Measurements from ENCODE around the gene FAM24A. TPM values are rescaled to one million over a fixed set of nuclear protein-coding genes. Genes with fewer than 3 reads are reported as not detected.

FAM24A gene
- total RNA-seq, 1 experiment from 2014 or later = not detected

DNA sequence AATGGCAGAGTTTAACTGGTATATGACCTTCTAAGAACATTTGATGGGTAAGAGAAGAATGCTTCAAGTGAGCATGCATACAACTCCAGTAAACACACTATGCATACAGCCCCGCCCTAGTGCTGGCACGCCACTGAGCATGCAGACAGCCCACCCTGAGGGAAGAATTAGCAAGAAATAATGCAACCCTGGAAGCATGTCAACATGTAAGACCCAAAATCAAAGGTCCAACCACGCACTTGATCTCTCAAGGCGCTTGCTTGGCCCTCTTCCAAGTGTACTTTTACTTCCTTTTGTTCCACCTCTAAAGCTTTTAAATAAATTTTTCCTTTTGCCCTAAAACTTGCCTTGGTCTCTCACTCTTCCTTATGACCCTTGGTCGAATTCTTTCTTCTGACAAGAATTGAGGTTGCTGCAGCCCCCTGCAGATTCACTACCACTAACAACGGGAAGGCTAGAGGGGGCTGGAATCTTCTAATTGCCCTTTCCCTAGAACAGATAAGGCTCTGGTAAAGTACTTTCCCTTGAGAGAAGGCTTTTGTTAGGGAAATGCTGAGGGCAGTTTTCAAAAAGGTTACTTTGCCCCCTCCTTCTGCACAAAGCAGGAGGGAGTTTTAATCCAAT is 34.5 kb upstream of the FAM24A start:
- BruUV-seq (replicated peaks) = no TSS peak
- H3K79me2 ChIP-seq (ENCODE audit: low read depth) = peaks cover 42% of the 10 kb centered on the region
- intact Hi-C loops (cut with micrococcal nuclease; ENCODE audit: unreplicated experiment) = no loop called here

GRCh38 chr10:122876467-122876855 is 33.9 kb upstream of the FAM24A start:
- TF ChIP-seq, protein P1, sequence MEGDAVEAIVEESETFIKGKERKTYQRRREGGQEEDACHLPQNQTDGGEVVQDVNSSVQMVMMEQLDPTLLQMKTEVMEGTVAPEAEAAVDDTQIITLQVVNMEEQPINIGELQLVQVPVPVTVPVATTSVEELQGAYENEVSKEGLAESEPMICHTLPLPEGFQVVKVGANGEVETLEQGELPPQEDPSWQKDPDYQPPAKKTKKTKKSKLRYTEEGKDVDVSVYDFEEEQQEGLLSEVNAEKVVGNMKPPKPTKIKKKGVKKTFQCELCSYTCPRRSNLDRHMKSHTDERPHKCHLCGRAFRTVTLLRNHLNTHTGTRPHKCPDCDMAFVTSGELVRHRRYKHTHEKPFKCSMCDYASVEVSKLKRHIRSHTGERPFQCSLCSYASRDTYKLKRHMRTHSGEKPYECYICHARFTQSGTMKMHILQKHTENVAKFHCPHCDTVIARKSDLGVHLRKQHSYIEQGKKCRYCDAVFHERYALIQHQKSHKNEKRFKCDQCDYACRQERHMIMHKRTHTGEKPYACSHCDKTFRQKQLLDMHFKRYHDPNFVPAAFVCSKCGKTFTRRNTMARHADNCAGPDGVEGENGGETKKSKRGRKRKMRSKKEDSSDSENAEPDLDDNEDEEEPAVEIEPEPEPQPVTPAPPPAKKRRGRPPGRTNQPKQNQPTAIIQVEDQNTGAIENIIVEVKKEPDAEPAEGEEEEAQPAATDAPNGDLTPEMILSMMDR (conservative IDR thresholded peaks at IDR 0.05) = no peak
- no peak for TF ChIP-seq EZH2 (IDR thresholded peaks at IDR 0.05; ENCODE audit: low read depth)
- no peaks in the 10 kb centered on the region for H3K9me3 ChIP-seq (ENCODE audit: insufficient read depth, low read depth)
- no peak for DNase-seq
- peaks cover 16% of the 10 kb centered on the region; the same call in 1 of the 2 replicates for H3K4me1 ChIP-seq (replicated peaks; ENCODE audit: insufficient read depth)
- H3K4me2 ChIP-seq = no peak overlapping the region
- H3K36me3 ChIP-seq (ENCODE audit: low read depth) = no peaks in the 10 kb centered on the region
- no peak overlapping the region for H2AFZ ChIP-seq
- H3K27ac ChIP-seq = no peak overlapping the region
- peaks cover 10% of the 10 kb centered on the region; the same call in 1 of the 2 replicates for H3F3A ChIP-seq (ENCODE audit: insufficient read depth, low read depth)
- H4K20me1 ChIP-seq (ENCODE audit: insufficient read depth) = no peaks in the 10 kb centered on the region
- BruUV-seq (replicated peaks) = no TSS peak
- CTCF ChIA-PET = no interaction called here
- intact Hi-C loops (cut with micrococcal nuclease; ENCODE audit: unreplicated experiment) = no loop called here
- no peaks in the 10 kb centered on the region for H3K9me2 ChIP-seq (ENCODE audit: insufficient read depth)
- H3K4me3 ChIP-seq = no peak overlapping the region
- peaks cover 42% of the 10 kb centered on the region for H3K79me2 ChIP-seq (ENCODE audit: low read depth)
- H3K27me3 ChIP-seq (ENCODE audit: insufficient read depth, low read depth) = no peaks in the 10 kb centered on the region
- POLR2A ChIA-PET (ENCODE audit: unreplicated experiment) = no interaction called here

More for the DNA sequence above, 34.5 kb upstream of the FAM24A start:
- Histone ChIP-seq H3K4me3 (no peak overlapping the region), H3K36me3 (ENCODE audit: low read depth) (no peaks in the 10 kb centered on the region), H3K27ac (no peak overlapping the region), H3K27me3 (ENCODE audit: insufficient read depth, low read depth) (no peaks in the 10 kb centered on the region), H3K9me3 (ENCODE audit: insufficient read depth, low read depth) (no peaks in the 10 kb centered on the region), H4K20me1 (ENCODE audit: insufficient read depth) (no peaks in the 10 kb centered on the region), H3K4me2 (no peak overlapping the region), H3K9me2 (ENCODE audit: insufficient read depth) (no peaks in the 10 kb centered on the region), H2AFZ (no peak overlapping the region), H3F3A (ENCODE audit: insufficient read depth, low read depth) (peaks cover 10% of the 10 kb centered on the region; the same call in 1 of the 2 replicates), H3K4me1 (replicated peaks; ENCODE audit: insufficient read depth) (peaks cover 16% of the 10 kb centered on the region; the same call in 1 of the 2 replicates)
- TF ChIP-seq EZH2 (IDR thresholded peaks at IDR 0.05; ENCODE audit: low read depth) = no peak
- TF ChIP-seq, protein P1 (conservative IDR thresholded peaks at IDR 0.05) = no peak
- CTCF ChIA-PET = no interaction called here
- no peak for DNase-seq
- POLR2A ChIA-PET (ENCODE audit: unreplicated experiment) = no interaction called here

- Histone ChIP-seq H3K9me2 (ENCODE audit: insufficient read depth) (no peaks in the 10 kb centered on the region), H3K4me2 (no peak overlapping the region), H3K4me1 (replicated peaks; ENCODE audit: insufficient read depth) (peaks cover 16% of the 10 kb centered on the region; the same call in 1 of the 2 replicates), H3K27ac (no peak overlapping the region), H3K36me3 (ENCODE audit: low read depth) (no peaks in the 10 kb centered on the region), H3K4me3 (no peak overlapping the region), H2AFZ (no peak overlapping the region), H3K79me2 (ENCODE audit: low read depth) (peaks cover 42% of the 10 kb centered on the region), H3F3A (ENCODE audit: insufficient read depth, low read depth) (peaks cover 10% of the 10 kb centered on the region; the same call in 1 of the 2 replicates), H4K20me1 (ENCODE audit: insufficient read depth) (no peaks in the 10 kb centered on the region), H3K9me3 (ENCODE audit: insufficient read depth, low read depth) (no peaks in the 10 kb centered on the region), H3K27me3 (ENCODE audit: insufficient read depth, low read depth) (no peaks in the 10 kb centered on the region)
- CTCF ChIA-PET = no interaction called here
- TF ChIP-seq, protein P1 (conservative IDR thresholded peaks at IDR 0.05) = no peak
- TF ChIP-seq EZH2 (IDR thresholded peaks at IDR 0.05; ENCODE audit: low read depth) = no peak
- POLR2A ChIA-PET (ENCODE audit: unreplicated experiment) = no interaction called here
- BruUV-seq (replicated peaks) = no TSS peak
- intact Hi-C loops (cut with micrococcal nuclease; ENCODE audit: unreplicated experiment) = no loop called here
- DNase-seq = no peak
Observed at GRCh38 chr10:122877264-122877663, 33.1 kb upstream of the FAM24A start.

All from PC-9 (cell line).